ENCODE measurements around the gene ACACA.

DNA sequence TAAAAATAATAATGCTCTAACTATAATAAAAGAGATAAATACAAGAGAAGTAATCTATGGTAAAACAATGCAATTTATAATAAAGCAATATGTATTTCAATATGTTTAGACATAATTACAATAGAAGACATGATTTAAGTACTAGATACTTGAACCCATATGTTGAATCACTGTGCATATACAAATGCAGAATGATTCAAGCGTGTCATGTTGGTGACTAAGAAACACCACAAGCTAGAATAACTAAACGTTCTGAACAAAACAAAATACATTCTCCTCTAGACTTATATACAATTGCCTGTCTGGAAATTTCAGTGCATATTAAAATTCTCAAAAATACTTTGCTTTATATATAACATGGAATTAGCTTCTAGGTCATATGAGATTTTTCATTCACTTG, 11.2 kb upstream of the ACACA start:
- TF ChIP-seq, protein P1, sequence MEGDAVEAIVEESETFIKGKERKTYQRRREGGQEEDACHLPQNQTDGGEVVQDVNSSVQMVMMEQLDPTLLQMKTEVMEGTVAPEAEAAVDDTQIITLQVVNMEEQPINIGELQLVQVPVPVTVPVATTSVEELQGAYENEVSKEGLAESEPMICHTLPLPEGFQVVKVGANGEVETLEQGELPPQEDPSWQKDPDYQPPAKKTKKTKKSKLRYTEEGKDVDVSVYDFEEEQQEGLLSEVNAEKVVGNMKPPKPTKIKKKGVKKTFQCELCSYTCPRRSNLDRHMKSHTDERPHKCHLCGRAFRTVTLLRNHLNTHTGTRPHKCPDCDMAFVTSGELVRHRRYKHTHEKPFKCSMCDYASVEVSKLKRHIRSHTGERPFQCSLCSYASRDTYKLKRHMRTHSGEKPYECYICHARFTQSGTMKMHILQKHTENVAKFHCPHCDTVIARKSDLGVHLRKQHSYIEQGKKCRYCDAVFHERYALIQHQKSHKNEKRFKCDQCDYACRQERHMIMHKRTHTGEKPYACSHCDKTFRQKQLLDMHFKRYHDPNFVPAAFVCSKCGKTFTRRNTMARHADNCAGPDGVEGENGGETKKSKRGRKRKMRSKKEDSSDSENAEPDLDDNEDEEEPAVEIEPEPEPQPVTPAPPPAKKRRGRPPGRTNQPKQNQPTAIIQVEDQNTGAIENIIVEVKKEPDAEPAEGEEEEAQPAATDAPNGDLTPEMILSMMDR (tag by site-specific recombination; IDR thresholded peaks at IDR 0.05), result no peak
- TF ChIP-seq ZNF830 (tag by site-specific recombination; IDR thresholded peaks at IDR 0.05; ENCODE audit: low read depth), result no peak

All from HEK293 (cell line).